Spinal cord (tissue), 10 donors: ENCODE measurements around the gene THRSP. TPM values are rescaled to one million over a fixed set of nuclear protein-coding genes. Genes with fewer than 3 reads are reported as not detected.
"Not testable (repeated sequence)": the region's sequence is repeated elsewhere in the genome, so short reads cannot be mapped to it uniquely, and the experiment has no call there.

ENCODE experiments used
- DNase-seq, 6 donors: peaks; one replicate each; pipeline versions ENCODE4 v3.0.0 to v3.0.0-alpha.2; 2013 to 2015; ENCODE audit warnings: low spot score in 6 of 6, low read depth in 4 of 6
- H3K27ac ChIP-seq: one replicate; pipeline ENCODE4 v1.5.1; 2013; ENCODE audit warnings: low read depth, low read length, control low read depth
- H3K27me3 ChIP-seq: one replicate; pipeline ENCODE4 v1.6.1; 2013; ENCODE audit warnings: low read length; ENCODE audit not compliant: control insufficient read depth, insufficient read depth
- H3K36me3 ChIP-seq: one replicate; pipeline ENCODE4 v1.6.1; 2013; ENCODE audit warnings: low read length; ENCODE audit not compliant: control insufficient read depth, insufficient read depth
- H3K4me1 ChIP-seq: one replicate; pipeline ENCODE4 v1.6.1; 2013; ENCODE audit warnings: low read length; ENCODE audit not compliant: control insufficient read depth, insufficient read depth
- H3K4me3 ChIP-seq: one replicate; pipeline ENCODE4 v1.5.1; 2013; ENCODE audit warnings: low read depth, low read length, control low read depth
- H3K9me3 ChIP-seq: one replicate; pipeline ENCODE4 v1.6.1; 2013; ENCODE audit warnings: low read length; ENCODE audit not compliant: control insufficient read depth, insufficient read depth
- WGBS: methylation state at CpG from one replicate; pipeline ENCODE4 v1.1.5; 2013; ENCODE audit warnings: missing lambda C conversion rate; ENCODE audit not compliant: insufficient coverage; 5-methylcytosine and 5-hydroxymethylcytosine counted together
- polyA plus RNA-seq, 2 donors: library from polyadenylated mRNA; unstranded; fragments of 120-200 nt; gene quantifications; one replicate each; pipeline ENCODE4 v1.2.1, GENCODE V29; 2013; ENCODE audit not compliant: insufficient read length in 2 of 2
- total RNA-seq, 2 donors: library from RNA; depleted of rRNA in 1 of 2; stranded (reverse); fragments of 120-200 nt in 1 of 2; fragments of >200 nt in 1 of 2; gene quantifications; one replicate each; pipeline versions ENCODE4 v1.2.3 to v1.2.4, GENCODE V29; 2013 to 2014
- donor health status: healthy.

The THRSP gene
- total and polyA plus RNA-seq, 4 donors: 0.11 to 0.41 (median 0.24) TPM

- 1% methylated on average over 23 of the region's 28 CpGs for WGBS
- DNase-seq: peak; percentile 65 to 94 (median 76)
Measured at GRCh38 chr11:78045851-78046485, 17.7 kb upstream of the THRSP start.

GRCh38 chr11:78046486-78046854 lies 17.2 kb upstream of the THRSP start:
- Histone ChIP-seq H3K36me3 (no peaks in the 10 kb centered on the region), H3K9me3 (no peaks in the 10 kb centered on the region), H3K27me3 (no peaks in the 10 kb centered on the region), H3K4me1 (peaks cover 16% of the 10 kb centered on the region), H3K27ac (peak overlapping the region; percentile 35), H3K4me3 (peak overlapping the region; percentile 16)
- no peak for DNase-seq
- 19% methylated on average over 4 of the region's 6 CpGs for WGBS

More at GRCh38 chr11:78045851-78046485, 17.7 kb upstream of the THRSP start:
- Histone ChIP-seq H3K27me3 (no peaks in the 10 kb centered on the region), H3K4me1 (peaks cover 17% of the 10 kb centered on the region), H3K4me3 (peak overlapping the region; percentile 69), H3K27ac (peak overlapping the region; percentile 94), H3K36me3 (no peaks in the 10 kb centered on the region), H3K9me3 (no peaks in the 10 kb centered on the region)

- H3K27me3 ChIP-seq: no peaks in the 10 kb centered on the region
- H3K4me3 ChIP-seq: no peak overlapping the region
- no peak for DNase-seq
- peaks cover 16% of the 10 kb centered on the region for H3K4me1 ChIP-seq
- WGBS: 75% methylated on average over 1 of the region's 3 CpGs
- H3K27ac ChIP-seq: no peak overlapping the region
- no peaks in the 10 kb centered on the region for H3K9me3 ChIP-seq
- no peaks in the 10 kb centered on the region for H3K36me3 ChIP-seq
Measured at GRCh38 chr11:78048561-78048960, 15.1 kb upstream of the THRSP start.

- DNase-seq: no peak
- peaks cover 16% of the 10 kb centered on the region for H3K4me1 ChIP-seq
- H3K27ac ChIP-seq: no peak overlapping the region
- WGBS: 70% methylated on average over 3 of the region's 8 CpGs
- no peak overlapping the region for H3K4me3 ChIP-seq
- no peaks in the 10 kb centered on the region for H3K36me3 ChIP-seq
- H3K9me3 ChIP-seq: no peaks in the 10 kb centered on the region
- no peaks in the 10 kb centered on the region for H3K27me3 ChIP-seq
Measured at GRCh38 chr11:78049348-78049747, 14.3 kb upstream of the THRSP start.

- Histone ChIP-seq H3K4me3 (no peak overlapping the region), H3K36me3 (no peaks in the 10 kb centered on the region), H3K4me1 (peaks cover 4% of the 10 kb centered on the region), H3K27me3 (no peaks in the 10 kb centered on the region), H3K27ac (no peak overlapping the region), H3K9me3 (no peaks in the 10 kb centered on the region)
- 86% methylated on average over 3 of the region's 6 CpGs for WGBS
- peak in 1 of 6 donors; percentile 25 for DNase-seq
Measured at GRCh38 chr11:78050964-78051831, 12.5 kb upstream of the THRSP start.

GRCh38 chr11:78054971-78055370 lies 8.7 kb upstream of the THRSP start:
- Histone ChIP-seq H3K9me3 (no peaks in the 10 kb centered on the region), H3K27ac (no peak overlapping the region), H3K27me3 (no peaks in the 10 kb centered on the region), H3K4me3 (no peak overlapping the region), H3K4me1 (no peaks in the 10 kb centered on the region), H3K36me3 (no peaks in the 10 kb centered on the region)
- no peak for DNase-seq
- WGBS: 100% methylated on average over 3 of the region's 4 CpGs

- 100% methylated on average over 1 of the region's 3 CpGs for WGBS
- Histone ChIP-seq H3K9me3 (no peaks in the 10 kb centered on the region), H3K4me1 (no peaks in the 10 kb centered on the region), H3K4me3 (no peak overlapping the region), H3K27ac (no peak overlapping the region), H3K36me3 (no peaks in the 10 kb centered on the region), H3K27me3 (no peaks in the 10 kb centered on the region)
- no peak for DNase-seq
Measured at GRCh38 chr11:78056093-78056492, 7.6 kb upstream of the THRSP start.

- DNase-seq: no peak
- 95% methylated on average over 9 of the region's 10 CpGs for WGBS
- no peak overlapping the region for H3K27ac ChIP-seq
- no peaks in the 10 kb centered on the region for H3K36me3 ChIP-seq
- H3K4me3 ChIP-seq: no peak overlapping the region
- H3K27me3 ChIP-seq: no peaks in the 10 kb centered on the region
- no peaks in the 10 kb centered on the region for H3K9me3 ChIP-seq
- H3K4me1 ChIP-seq: no peaks in the 10 kb centered on the region
Measured at GRCh38 chr11:78057462-78058055, 6.1 kb upstream of the THRSP start.

- not testable (repeated sequence) for H3K4me1 ChIP-seq, H3K36me3 ChIP-seq, H3K9me3 ChIP-seq, H3K27me3 ChIP-seq, DNase-seq, H3K4me3 ChIP-seq, H3K27ac ChIP-seq
- WGBS: 97% methylated on average over 5 of the region's 9 CpGs
Measured at GRCh38 chr11:78059749-78060328, 3.8 kb upstream of the THRSP start.
